Measurements from ENCODE around the gene FHIT.
"Not testable (repeated sequence)": the region's sequence is repeated elsewhere in the genome, so short reads cannot be mapped to it uniquely, and the experiment has no call there.

The FHIT gene

DNA sequence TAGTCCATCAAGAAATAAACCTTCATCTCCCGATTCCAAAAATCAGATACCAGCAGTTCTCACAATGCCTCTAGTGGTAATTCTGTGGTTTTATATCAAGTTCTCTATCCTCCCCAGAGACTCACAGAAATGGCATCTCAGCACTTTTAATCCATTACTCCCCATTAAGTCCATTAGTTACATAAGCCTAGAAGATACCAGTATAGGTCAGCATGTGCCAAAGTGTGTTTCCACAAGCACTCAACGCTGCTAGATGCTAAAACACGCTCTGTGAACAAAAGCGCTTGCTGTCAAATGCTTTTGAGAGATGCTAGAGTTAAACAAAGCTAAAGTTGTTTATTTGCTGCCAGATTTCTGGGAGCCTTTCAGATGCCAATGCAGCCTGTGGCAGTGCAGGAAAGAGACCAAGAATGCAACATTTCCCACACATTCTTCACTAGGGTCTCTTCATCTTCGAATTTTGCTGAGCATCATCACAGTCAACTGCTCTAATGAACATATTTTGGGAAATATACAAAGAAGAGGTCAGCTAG, 1282.7 kb downstream of the FHIT start:
- FAIRE-seq (no peak), DNase-seq (ENCODE audit: low spot score) (no peak)

- FAIRE-seq = no peak
These were observed 1287.6 kb downstream of the FHIT start for GRCh38 chr3:59963676-59964075.

DNA sequence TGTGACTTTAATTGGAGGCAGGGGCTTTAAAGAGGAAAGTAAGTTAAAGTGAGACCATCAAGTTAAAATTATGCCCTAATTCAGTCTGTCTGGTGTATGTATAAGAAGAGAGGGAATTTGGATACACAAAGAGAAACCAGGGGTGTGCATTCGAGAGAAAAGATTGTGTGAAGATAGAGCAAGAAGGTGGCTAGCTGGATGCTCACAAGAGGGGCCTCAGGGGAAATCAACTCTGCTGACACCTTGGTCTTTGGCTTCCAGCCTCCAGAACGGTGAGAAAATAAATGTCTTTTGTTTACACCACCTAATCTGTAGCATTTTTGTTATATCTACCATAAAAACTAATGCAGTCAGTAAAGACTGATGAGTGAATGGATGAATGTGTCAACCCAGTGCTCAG, 1294.1 kb downstream of the FHIT start:
- DNase-seq (ENCODE audit: low spot score) (no peak), FAIRE-seq (no peak)

More at GRCh38 chr3:59963676-59964075, 1287.6 kb downstream of the FHIT start:
- no peak for DNase-seq (ENCODE audit: low spot score)

- FAIRE-seq = no peak
- DNase-seq (ENCODE audit: low spot score) = no peak
These were observed 1298.1 kb downstream of the FHIT start for GRCh38 chr3:59953104-59953503.

- no peak for FAIRE-seq
- no peak for DNase-seq (ENCODE audit: low spot score)
These were observed 1301.9 kb downstream of the FHIT start for GRCh38 chr3:59949311-59949710.

DNA sequence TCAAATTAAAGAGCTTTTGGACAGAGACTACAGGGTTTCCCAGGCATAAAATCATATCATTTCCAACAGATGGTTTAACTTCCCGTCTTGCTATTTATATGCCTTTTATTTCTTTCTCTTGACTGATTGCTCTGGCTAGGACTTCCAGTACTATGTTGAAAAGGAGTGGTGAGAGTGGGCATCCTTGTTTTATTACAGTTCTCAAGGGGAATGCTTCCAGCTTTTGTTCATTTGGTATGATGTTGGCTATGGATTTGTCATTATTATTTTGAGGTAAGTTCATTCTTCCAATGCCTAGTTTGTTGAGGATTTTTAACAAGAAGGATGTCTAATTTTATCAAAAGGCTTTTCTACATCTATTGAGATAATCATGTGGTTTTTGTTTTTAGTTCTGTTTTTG, 1304.9 kb downstream of the FHIT start:
- DNase-seq (ENCODE audit: low spot score) (no peak), FAIRE-seq (no peak)

- DNase-seq (ENCODE audit: low spot score) (no peak), FAIRE-seq (no peak)
These were observed 1310.5 kb downstream of the FHIT start for GRCh38 chr3:59940718-59941117.

DNA sequence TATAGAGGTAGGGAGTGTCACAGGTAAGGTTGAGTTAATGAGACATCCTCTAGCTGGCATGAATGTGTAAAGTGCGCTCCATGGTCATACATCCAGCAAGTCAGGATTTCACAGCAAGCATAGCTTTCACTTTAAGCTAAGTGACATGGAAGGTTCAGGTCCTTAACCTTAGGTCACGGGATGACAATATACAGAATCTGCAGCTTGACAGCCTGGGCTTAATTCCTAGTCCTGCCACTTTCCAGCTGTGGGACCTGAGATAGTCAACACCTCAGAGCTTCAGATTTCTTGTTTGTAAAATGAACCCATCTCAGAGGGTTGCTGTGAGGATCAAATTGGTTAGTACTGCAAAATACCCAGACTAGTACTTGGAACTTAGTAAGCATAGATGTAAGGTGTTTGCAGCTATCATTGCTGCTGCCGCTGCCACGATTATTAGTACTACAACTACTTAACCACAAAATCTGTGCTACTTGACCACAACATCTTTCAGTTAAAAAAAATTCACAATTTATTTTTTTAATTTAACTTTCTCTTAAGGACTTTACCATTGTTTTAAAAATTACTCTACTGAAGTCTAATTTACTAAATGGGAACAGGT, 1311.3 kb downstream of the FHIT start:
- FAIRE-seq (no peak), DNase-seq (ENCODE audit: low spot score) (no peak)

DNA sequence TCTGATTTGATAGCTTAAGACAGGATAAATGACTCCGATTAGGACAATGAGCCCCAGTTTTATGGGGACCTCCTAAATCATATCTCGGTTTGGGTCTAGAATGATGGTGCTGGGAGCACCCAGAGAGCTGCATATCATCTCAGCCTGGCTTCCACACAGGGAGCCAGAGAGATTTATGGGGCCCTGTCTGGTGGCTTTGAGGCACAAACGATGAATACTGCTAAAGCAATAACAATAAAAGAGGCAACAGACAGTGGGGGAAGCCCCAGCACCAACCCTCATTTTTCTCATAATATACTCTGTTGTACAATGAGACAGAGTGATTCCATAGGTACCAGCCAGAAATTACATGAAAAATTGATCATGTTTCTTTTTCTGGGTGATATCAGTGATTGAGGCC, 1312.4 kb downstream of the FHIT start:
- DNase-seq (ENCODE audit: low spot score) (no peak), FAIRE-seq (no peak)

GRCh38 chr3:59937201-59937600, 1314.1 kb downstream of the FHIT start:
- FAIRE-seq (no peak), DNase-seq (ENCODE audit: low spot score) (no peak)

DNA sequence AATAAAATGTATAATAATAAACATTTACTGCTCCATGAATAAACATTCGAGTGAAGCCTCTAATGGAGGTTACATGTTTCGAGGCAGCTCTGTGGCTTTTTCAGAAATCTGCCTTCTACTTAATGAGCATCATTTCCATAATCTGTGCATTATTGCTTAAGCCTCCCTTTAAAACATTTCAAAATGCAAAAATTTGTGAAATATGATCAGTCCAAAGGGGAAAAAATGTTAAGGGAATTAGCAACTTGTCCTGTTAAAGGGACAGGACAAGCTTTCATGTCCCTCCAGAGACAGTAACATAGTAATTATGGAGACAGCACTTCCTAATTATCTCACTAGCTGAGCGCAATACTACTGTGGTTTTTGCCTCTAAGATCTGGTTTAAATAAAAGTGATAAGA, 1314.8 kb downstream of the FHIT start:
- DNase-seq (ENCODE audit: low spot score) (no peak), FAIRE-seq (no peak)

DNA sequence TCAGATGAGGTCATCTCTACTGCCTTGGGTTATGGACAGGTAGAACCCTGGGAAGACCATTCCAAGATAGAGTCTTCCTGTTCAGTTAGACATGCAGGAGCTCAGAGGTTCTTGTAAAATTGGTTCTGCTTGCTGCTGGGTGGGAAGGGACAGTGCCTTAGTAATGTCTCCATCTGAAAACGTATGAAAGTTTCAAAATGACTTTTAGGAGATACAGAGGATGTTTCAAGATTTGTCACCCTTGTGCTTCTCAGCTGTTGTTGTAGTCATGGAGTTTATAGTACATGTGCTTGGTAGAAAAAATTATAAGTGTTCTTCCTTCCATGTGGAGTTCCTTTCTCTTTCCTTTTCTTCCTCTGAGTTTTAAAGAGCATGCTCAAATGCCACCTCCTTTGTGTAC, 1316.2 kb downstream of the FHIT start:
- no peak for FAIRE-seq
- no peak for DNase-seq (ENCODE audit: low spot score)

DNA sequence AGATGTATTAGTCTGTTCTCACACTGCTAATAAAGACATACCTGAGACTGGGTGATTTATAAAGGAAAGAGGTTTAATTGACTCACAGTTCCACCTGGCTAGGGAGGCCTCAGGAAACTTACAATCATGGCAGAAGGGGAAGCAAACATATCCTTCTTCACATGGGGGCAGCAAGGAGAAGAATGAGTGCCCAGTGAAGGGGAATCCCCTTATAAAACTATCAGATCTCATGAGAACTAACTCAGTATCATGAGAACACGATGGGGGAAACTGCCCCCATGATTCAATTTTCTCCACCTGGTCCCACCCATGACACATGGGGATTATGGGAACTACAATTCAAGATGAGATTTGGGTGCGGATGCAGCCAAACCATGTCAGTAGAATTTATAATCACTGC, 1316.7 kb downstream of the FHIT start:
- not testable (repeated sequence) for DNase-seq (ENCODE audit: low spot score); FAIRE-seq

GRCh38 chr3:59930170-59930569, 1321.1 kb downstream of the FHIT start:
- FAIRE-seq = no peak
- no peak for DNase-seq (ENCODE audit: low spot score)

DNA sequence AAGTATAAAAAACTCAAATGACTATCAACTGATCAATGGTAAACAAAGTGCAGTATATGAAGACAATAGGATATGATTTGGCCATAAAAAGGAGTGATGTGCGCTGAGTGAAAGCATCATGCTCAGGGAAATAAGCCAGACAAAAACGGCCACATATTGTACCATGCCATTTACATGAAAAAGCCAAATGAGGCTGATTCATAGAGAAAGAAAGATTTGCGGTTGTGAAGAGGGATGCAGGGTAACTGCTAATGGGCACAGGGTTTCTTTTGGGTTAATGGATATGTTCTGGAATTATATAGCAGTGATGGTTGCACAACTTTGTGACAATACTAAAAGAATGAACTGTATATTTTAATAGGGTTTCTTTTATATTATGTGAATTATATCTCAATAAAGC, 1324.2 kb downstream of the FHIT start:
- no peak for FAIRE-seq
- DNase-seq (ENCODE audit: low spot score) = no peak

- no peak for DNase-seq (ENCODE audit: low spot score)
- no peak for FAIRE-seq
These were observed 1325.3 kb downstream of the FHIT start for GRCh38 chr3:59925946-59926345.

DNA sequence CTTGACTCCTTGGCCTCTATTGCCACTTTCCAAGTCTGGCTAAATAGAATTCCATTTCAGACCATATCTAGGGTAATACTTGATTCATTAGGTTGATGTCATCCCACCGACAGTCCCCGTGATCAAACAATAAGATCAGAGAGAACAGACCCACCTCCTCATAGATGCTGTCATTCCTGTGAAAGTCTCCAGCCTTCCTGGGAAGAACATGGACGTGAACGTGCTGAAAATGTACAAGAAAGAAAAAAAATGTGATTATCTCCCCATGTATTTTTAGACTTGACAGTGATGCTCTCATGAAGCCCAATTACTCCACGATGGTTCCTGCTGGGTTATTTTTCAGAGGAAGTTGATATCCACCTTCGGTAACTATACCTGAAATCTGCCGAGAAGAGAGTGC, 1329.1 kb downstream of the FHIT start:
- no peak for FAIRE-seq

GRCh38 chr3:59920822-59921221, 1330.4 kb downstream of the FHIT start:
- DNase-seq (ENCODE audit: low spot score) = no peak
- FAIRE-seq = no peak

More for the DNA sequence above, 1329.1 kb downstream of the FHIT start:
- no peak for DNase-seq (ENCODE audit: low spot score)

DNA sequence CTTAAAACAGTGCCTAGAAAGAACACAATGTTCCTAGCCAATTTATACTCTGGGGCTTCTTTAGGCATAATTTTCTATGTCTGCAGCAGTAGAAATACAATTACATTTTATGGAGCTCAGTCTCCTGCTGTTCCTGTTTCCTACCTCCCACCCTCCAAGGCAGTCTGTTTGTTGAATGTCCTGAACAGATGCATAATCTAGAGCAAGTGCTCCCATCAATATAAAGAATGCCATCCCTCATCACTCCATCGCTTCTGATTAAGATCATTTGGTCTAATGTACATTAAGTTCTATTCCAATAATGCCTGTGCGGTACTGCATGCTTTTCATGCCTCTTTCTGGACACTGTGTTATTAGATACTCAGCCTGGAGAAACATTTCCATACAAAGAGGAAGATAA, 1331.7 kb downstream of the FHIT start:
- no peak for FAIRE-seq
- DNase-seq (ENCODE audit: low spot score) = no peak

- no peak for FAIRE-seq
- DNase-seq (ENCODE audit: low spot score) = no peak
These were observed 1337.0 kb downstream of the FHIT start for GRCh38 chr3:59914251-59914650.

GRCh38 chr3:59913645-59914044, 1337.6 kb downstream of the FHIT start:
- no peak for FAIRE-seq
- no peak for DNase-seq (ENCODE audit: low spot score)

GRCh38 chr3:59908701-59909100, 1342.6 kb downstream of the FHIT start:
- no peak for FAIRE-seq
- DNase-seq (ENCODE audit: low spot score) = no peak

DNA sequence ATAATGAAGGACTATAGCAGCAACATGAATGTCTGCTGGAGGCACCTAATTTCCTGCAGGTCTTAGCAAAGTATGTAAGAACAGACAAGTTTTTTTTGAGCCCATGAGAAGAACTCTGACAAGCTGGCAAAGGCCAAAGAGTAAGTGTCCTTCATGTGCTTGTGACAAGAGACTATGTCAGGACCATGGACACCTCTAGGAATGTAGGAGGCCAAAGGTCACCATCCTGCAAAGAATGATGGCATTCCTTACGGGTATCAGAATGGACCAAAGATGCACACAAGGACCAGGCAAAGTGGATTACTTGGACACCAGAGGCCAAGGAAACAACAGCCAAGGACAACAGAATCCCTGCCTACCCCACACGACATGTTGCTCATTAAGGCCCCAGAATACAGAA, 1343.0 kb downstream of the FHIT start:
- no peak for DNase-seq (ENCODE audit: low spot score)
- FAIRE-seq = no peak

DNA sequence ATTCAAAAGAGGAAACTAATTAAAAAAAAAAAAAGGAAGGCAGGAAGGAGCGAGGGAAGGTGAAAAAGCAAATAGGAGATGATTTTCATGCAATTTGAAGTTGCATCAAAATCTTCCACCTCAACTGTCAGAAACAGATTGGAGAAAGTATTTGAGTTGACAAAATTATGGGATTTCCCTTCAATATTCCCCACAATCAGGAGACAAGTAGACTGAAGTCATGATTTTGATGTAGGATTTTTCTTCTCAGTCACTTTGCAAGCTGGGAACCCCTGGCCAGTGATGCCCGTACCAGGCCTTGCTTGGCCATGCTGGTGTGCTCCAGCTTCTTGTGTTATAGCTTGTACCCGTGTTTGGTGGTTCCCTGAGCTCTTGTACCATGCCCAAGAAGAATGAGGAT, 1347.0 kb downstream of the FHIT start:
- DNase-seq (ENCODE audit: low spot score) (no peak), FAIRE-seq (no peak)

All from RCC 7860 (cell line).